Fibroblast of lung (primary cell): Measurements from ENCODE around the gene PTDSS2. TPM values are rescaled to one million over a fixed set of nuclear protein-coding genes. Genes with fewer than 3 reads are reported as not detected.

Experiments used
- DNase-seq, 2 donors: peaks; one replicate each; pipeline versions ENCODE4 v3.0.0 to v3.0.0-alpha.2; 2010; ENCODE audit warnings: low read depth in 2 of 2
- H2AFZ ChIP-seq: 2 replicates; pipeline ENCODE4 v1.5.1; 2012; ENCODE audit warnings: low read length, control low read depth, inconsistent platforms
- H3K27ac ChIP-seq: 2 replicates; pipeline ENCODE4 v1.5.1; 2011; ENCODE audit warnings: low read length, control low read depth; ENCODE audit not compliant: insufficient read depth
- H3K27me3 ChIP-seq: 2 replicates; pipeline ENCODE4 v1.5.1; 2011; ENCODE audit warnings: mild to moderate bottlenecking, low read length; ENCODE audit not compliant: control insufficient read depth, insufficient read depth
- H3K36me3 ChIP-seq: 2 replicates; pipeline ENCODE4 v1.5.1; 2011; ENCODE audit warnings: low read length; ENCODE audit not compliant: control insufficient read depth, insufficient read depth
- H3K4me1 ChIP-seq: 2 replicates; pipeline ENCODE4 v1.5.1; 2011; ENCODE audit warnings: low read length; ENCODE audit not compliant: control insufficient read depth, insufficient read depth; ENCODE audit errors: extremely low read depth
- H3K4me2 ChIP-seq: 2 replicates; pipeline ENCODE4 v1.5.1; 2011; ENCODE audit warnings: low read length, control low read depth; ENCODE audit not compliant: insufficient read depth; ENCODE audit errors: extremely low read depth
- H3K4me3 ChIP-seq, 4 experiments: fragments of 200-600 bp in 1 of 4; sonication (generic) in 1 of 4; replicated peaks in 1 of 4; 2 replicates each; pipeline ENCODE4 v1.5.1; 2011 to 2016; ENCODE audit warnings: low read length in 4 of 4, low read depth in 3 of 4, mild to moderate bottlenecking in 3 of 4, control low read depth in 2 of 4, inconsistent platforms in 1 of 4, mixed read lengths in 1 of 4; ENCODE audit not compliant: insufficient read depth in 1 of 4; ENCODE audit errors: control extremely low read depth in 1 of 4
- H3K79me2 ChIP-seq: 2 replicates; pipeline ENCODE4 v1.5.1; 2012; ENCODE audit warnings: mild to moderate bottlenecking, low read length, inconsistent platforms; ENCODE audit not compliant: control insufficient read depth, insufficient read depth
- H3K9ac ChIP-seq: 2 replicates; pipeline ENCODE4 v1.5.1; 2011; ENCODE audit warnings: mild to moderate bottlenecking, low read length, control low read depth; ENCODE audit not compliant: insufficient read depth
- H3K9me3 ChIP-seq: 2 replicates; pipeline ENCODE4 v1.5.1; 2012; ENCODE audit warnings: low read depth, low read length; ENCODE audit not compliant: control insufficient read depth, insufficient read depth
- H4K20me1 ChIP-seq: 2 replicates; pipeline ENCODE4 v1.5.1; 2011; ENCODE audit warnings: low read length; ENCODE audit not compliant: control insufficient read depth, insufficient read depth; ENCODE audit errors: extremely low read depth
- CTCF ChIP-seq, 2 donors: IDR thresholded peaks in 1 of 2; conservative IDR thresholded peaks in 1 of 2; 1 replicate in 1 of 2; 2 replicates in 1 of 2; pipeline ENCODE4 v1.5.1; 2011 to 2012; ENCODE audit warnings: low read length in 2 of 2, control low read depth in 1 of 2, inconsistent platforms in 1 of 2, low read depth in 1 of 2, mild to moderate bottlenecking in 1 of 2
- EZH2 ChIP-seq: IDR thresholded peaks from 2 replicates; pipeline ENCODE4 v1.5.1; 2012; ENCODE audit warnings: low read length, control low read depth, mild to moderate bottlenecking; ENCODE audit errors: missing control alignments
- polyA plus RNA-seq, 2 donors: library from polyadenylated mRNA; depleted of rRNA in 1 of 2; stranded (reverse) in 1 of 2; unstranded in 1 of 2; fragments of >200 nt; gene quantifications; 2 replicates each; pipeline ENCODE4 v1.2.1, GENCODE V29; 2011 to 2012; ENCODE audit warnings: missing spikeins in 1 of 2
- total RNA-seq: library from RNA; depleted of rRNA; stranded (reverse); fragments of >200 nt; gene quantifications from 2 replicates; pipeline ENCODE4 v1.2.1, GENCODE V29; 2014

PTDSS2 gene
- total and polyA plus RNA-seq, 2 donors (not counting 1 experiment from before 2014, with no cell fraction given): 17.4 to 36.7 TPM

- Histone ChIP-seq H3K9ac (no peak overlapping the region), H2AFZ (no peak overlapping the region), H3K79me2 (no peaks in the 10 kb centered on the region), H3K4me3 (no peak overlapping the region), H3K9me3 (no peaks in the 10 kb centered on the region), H4K20me1 (no peaks in the 10 kb centered on the region), H3K36me3 (no peaks in the 10 kb centered on the region), H3K4me1 (peaks cover 6% of the 10 kb centered on the region), H3K27ac (no peak overlapping the region), H3K27me3 (peaks cover 3% of the 10 kb centered on the region), H3K4me2 (no peak overlapping the region)
- no peak for DNase-seq
- TF ChIP-seq EZH2: no peak
Observed at GRCh38 chr11:418343-419247, 31.5 kb upstream of the PTDSS2 start.

GRCh38 chr11:419248-420005 is 30.7 kb upstream of the PTDSS2 start:
- Histone ChIP-seq H3K79me2 (no peaks in the 10 kb centered on the region), H3K27ac (no peak overlapping the region), H3K9me3 (no peaks in the 10 kb centered on the region), H3K4me1 (peaks cover 6% of the 10 kb centered on the region), H3K4me2 (no peak overlapping the region), H3K4me3 (no peak overlapping the region), H2AFZ (no peak overlapping the region), H3K27me3 (peaks cover 3% of the 10 kb centered on the region), H4K20me1 (no peaks in the 10 kb centered on the region), H3K36me3 (no peaks in the 10 kb centered on the region), H3K9ac (no peak overlapping the region)
- TF ChIP-seq CTCF (conservative IDR thresholded peaks at IDR 0.05 in 1 of 2, IDR thresholded peaks at IDR 0.05 in 1 of 2; ENCODE audit: low read depth in 1 of 2, low read length in 2 of 2): no peak
- no peak for DNase-seq

- H3K27me3 ChIP-seq: peaks cover 5% of the 10 kb centered on the region
- H3K4me3 ChIP-seq: no peak overlapping the region
- H3K4me1 ChIP-seq: peaks cover 3% of the 10 kb centered on the region
- no peaks in the 10 kb centered on the region for H3K79me2 ChIP-seq
- H4K20me1 ChIP-seq: no peaks in the 10 kb centered on the region
- H2AFZ ChIP-seq: no peak overlapping the region
- H3K27ac ChIP-seq: no peak overlapping the region
- no peaks in the 10 kb centered on the region for H3K9me3 ChIP-seq
- no peak overlapping the region for H3K4me2 ChIP-seq
- no peaks in the 10 kb centered on the region for H3K36me3 ChIP-seq
- TF ChIP-seq CTCF (conservative IDR thresholded peaks at IDR 0.05 in 1 of 2, IDR thresholded peaks at IDR 0.05 in 1 of 2; ENCODE audit: low read depth in 1 of 2, low read length in 2 of 2): no peak
- no peak for TF ChIP-seq EZH2
- H3K9ac ChIP-seq: no peak overlapping the region
- DNase-seq: no peak
Observed at GRCh38 chr11:420054-420910, 29.8 kb upstream of the PTDSS2 start.
